Measurements from ENCODE around the gene SAMD10. TPM values are rescaled to one million over a fixed set of nuclear protein-coding genes. Genes with fewer than 3 reads are reported as not detected.
A peak's percentile ranks its signal among the peaks of the same experiment; 100 is the strongest.

Gene SAMD10
- total and polyA plus RNA-seq, 10 of the 15 experiments (the other 5 are each of a cell fraction or from before 2014, with no cell fraction given) = 1.3 to 51.4 (median 17.9) TPM

GRCh38 chr20:63980806-63981728 is 1.6 kb upstream of the SAMD10 start, which contains the start of gene PRPF6 (continued):
- TF ChIP-seq PBX3 (IDR thresholded peaks at IDR 0.05; ENCODE audit: insufficient replicate concordance, low read depth, low read length) (peak; percentile 19), YBX1 (IDR thresholded peaks at IDR 0.05) (no peak), PAX5 (IDR thresholded peaks at IDR 0.05; ENCODE audit: borderline replicate concordance, low read depth, low read length) (peak; percentile 44; the same call in 1 of the 2 replicates), IRF5 (IDR thresholded peaks at IDR 0.05; ENCODE audit: borderline replicate concordance) (no peak), SKIL (IDR thresholded peaks at IDR 0.05; ENCODE audit: low read depth, poor library complexity, severe bottlenecking) (no peak), USF1 (IDR thresholded peaks at IDR 0.05; ENCODE audit: borderline replicate concordance, extremely low read length, insufficient read depth, low read depth, low read length) (no peak), POLR2AphosphoS5 (IDR thresholded peaks at IDR 0.05; ENCODE audit: low read length) (peak; percentile 45; the same call in 1 of the 2 replicates), FOS (IDR thresholded peaks at IDR 0.05; ENCODE audit: borderline replicate concordance, extremely low read depth, insufficient read length) (no peak), SUZ12 (IDR thresholded peaks at IDR 0.05; ENCODE audit: unreplicated experiment) (no peak), RBBP5 (conservative IDR thresholded peaks at IDR 0.05) (no peak), IRF4 (IDR thresholded peaks at IDR 0.05; ENCODE audit: low read depth, low read length) (no peak), BRCA1 (IDR thresholded peaks at IDR 0.05; ENCODE audit: low read depth, low read length) (no peak), E2F8 (IDR thresholded peaks at IDR 0.05; ENCODE audit: low read depth, partially characterized antibody) (peak; percentile 66), RELB (IDR thresholded peaks at IDR 0.05; ENCODE audit: low read depth) (peak; percentile 92), NFYA (IDR thresholded peaks at IDR 0.05; ENCODE audit: borderline replicate concordance, low read depth, low read length) (no peak), EZH2 (IDR thresholded peaks at IDR 0.05; ENCODE audit: borderline replicate concordance, control insufficient read depth, low read depth, low read length) (no peak), RB1 (IDR thresholded peaks at IDR 0.05; ENCODE audit: borderline replicate concordance) (no peak; the same call in 1 of the 2 replicates), ZNF217 (IDR thresholded peaks at IDR 0.05) (no peak)

Measured in GM12878 (cell line).